Measurements from ENCODE around the gene ATP6V0C. TPM values are rescaled to one million over a fixed set of nuclear protein-coding genes. Genes with fewer than 3 reads are reported as not detected.

ATP6V0C gene
- total RNA-seq (2014; rRNA removed; shearing (Covaris generic)): 35.8 and 147 TPM in 2 replicates
- 379 and 398 TPM in 2 replicates for polyA plus RNA-seq (2015; cell fraction: cytosol; rRNA removed)
- 138 and 144 TPM in 2 replicates for polyA plus RNA-seq (2015; cell fraction: nucleus; rRNA removed)

GRCh38 chr16:2513405-2514332 is at the start of gene ATP6V0C:
Gene ATP6V0C (plus strand): TSS chr16:2513952. CDS start chr16:2514104, 152 bp downstream.
- peak; percentile 75 for DNase-seq (ENCODE audit: low read depth)

DNA sequence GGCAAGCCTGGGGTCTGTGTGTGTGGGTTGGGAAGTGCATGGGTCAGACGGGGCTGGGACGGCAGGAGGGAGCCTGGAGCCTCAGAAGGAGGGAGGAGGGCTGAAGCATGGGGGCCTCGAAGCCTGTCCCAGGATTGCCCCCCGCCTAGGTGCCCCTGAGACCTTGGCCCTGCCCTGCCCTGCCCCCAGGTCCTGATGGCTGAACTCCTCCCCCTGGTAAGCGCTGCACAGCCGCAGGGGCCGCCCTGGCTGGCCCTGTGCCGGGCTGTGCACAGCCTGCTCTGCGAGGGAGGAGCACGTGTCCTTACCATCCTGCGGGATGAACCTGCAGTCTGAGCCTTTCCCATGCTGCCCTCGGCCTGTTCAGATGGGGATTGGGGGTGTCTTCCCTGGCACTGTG is 49.4 kb upstream of the ATP6V0C start:
- no peak for DNase-seq (ENCODE audit: low read depth)

- DNase-seq (ENCODE audit: low read depth): no peak
Measured at GRCh38 chr16:2465653-2466415, 47.9 kb upstream of the ATP6V0C start.

GRCh38 chr16:2466667-2467527 is 46.9 kb upstream of the ATP6V0C start:
- DNase-seq (ENCODE audit: low read depth): no peak

DNA sequence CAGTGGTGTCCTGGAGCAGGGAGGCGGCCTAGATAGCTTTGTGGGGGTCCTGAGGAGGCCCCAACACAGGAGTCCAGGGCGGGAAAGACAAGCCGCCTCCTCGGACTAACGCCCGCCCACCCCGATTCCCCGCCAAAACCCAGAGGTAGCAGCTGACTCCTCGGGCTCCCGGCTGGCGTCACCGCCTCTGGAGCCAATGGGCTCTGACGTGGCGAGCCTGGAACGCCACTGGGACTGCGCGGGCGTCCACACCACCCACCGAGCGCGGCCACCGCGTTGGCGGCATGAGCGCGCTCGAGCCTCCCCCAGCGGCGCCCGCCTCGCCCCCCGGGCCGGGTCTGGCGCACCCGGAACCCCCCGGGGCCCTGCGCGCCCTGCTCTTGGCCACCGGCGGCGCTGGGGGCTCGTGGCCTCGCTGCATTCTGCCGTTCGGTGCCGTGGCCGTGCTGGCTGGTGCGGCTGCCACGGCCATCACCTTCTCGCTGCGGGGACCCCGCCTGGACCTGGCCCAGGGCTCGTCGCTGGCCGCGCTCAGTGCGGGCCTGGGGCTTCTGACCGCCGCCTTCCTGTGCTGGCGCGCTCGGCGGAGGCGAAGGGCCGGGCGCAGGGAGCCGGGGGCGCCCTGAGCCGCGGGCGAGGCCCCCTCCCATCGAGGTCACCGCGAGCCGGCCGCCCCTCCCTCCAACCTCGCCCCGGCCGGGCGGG is 46.1 kb upstream of the ATP6V0C start:
- peak; percentile 54 for DNase-seq (ENCODE audit: low read depth)

DNA sequence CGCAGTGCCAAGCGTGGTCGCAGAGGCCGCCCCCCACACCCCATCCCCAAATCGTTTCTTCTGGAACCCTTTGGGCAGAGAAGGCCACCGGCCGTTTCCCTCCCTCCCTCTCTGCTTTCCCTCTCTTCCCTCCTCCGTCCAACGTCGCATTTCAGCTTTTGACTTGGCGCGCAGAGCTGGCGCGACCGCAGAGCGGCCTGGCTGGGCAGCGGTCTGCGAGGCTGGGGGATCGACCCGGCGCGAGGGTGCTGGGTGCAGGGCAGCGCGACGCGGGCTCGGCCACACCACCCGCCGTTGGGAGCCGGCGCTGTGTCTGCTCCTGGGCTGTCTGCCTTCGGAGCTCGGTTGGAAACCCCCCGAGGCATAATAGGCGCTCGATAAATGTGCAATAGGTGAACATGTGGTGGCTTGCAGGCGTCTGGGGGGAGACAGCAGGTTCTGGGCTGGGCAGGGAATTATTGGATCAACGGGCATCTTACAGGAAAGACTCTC is 45.5 kb upstream of the ATP6V0C start:
- DNase-seq (ENCODE audit: low read depth): no peak

DNA sequence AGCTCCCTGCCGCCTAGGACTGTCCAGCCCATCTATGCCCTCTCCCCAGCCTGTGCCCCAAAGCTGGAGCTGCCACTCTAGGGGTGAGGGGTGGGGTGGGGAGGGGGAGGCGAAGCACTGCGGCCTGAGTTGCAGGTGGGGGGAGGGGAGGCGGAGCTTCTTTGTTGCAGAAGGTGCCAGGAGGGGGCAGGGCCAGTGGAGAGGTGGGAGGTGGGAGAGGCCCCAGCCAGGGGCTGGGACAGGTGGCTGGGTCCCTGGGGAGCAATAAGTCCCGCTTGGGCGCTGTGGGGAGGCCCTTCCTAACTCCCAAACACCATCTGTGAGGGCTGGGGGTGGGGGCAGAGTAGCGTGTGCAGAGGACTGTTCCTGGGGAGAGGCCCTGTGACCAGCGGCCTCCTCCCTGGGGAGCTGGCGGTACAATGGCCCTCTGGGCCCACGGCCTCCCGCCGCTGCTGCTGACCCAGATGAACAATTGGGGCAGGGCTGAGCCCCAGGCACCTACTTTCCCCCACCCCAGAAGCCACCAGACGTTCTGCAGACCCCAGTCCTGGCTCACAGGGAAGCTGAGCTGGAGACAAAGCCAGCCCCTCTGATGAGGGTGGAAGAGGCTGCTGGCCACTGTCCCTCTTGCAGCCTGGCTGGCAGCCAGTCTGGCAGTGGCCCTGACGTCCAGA is 44.9 kb upstream of the ATP6V0C start:
- no peak for DNase-seq (ENCODE audit: low read depth)

- DNase-seq (ENCODE audit: low read depth): no peak
Measured at GRCh38 chr16:2469399-2470233, 44.1 kb upstream of the ATP6V0C start.

GRCh38 chr16:2470234-2470601 is 43.5 kb upstream of the ATP6V0C start:
- no peak for DNase-seq (ENCODE audit: low read depth)

DNA sequence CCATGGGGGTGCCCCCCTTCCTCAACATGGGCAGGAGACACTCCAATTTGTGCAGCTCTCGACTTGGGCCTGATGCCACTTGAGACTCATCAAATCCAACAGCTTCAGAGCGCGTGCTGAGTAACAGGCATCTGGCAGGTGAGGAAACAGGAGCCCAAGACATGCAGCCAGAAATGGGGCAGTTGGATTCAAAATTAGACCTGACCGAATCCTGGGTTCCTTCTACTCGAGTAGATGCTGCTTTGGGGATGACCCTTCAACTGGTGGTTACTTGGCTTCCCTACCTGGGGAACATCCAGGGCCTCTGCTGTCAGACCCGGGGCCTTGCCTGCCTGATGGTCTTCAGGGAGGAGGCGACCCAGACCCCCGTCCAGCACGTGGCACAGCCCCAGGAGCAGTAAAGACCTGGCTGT is 43.1 kb upstream of the ATP6V0C start:
- no peak for DNase-seq (ENCODE audit: low read depth)

GRCh38 chr16:2471016-2471652 is 42.6 kb upstream of the ATP6V0C start, which contains the start of gene NTN3:
Gene NTN3 (plus strand): TSS chr16:2471297. CDS start chr16:2471702, 405 bp downstream.
- DNase-seq (ENCODE audit: low read depth): no peak

DNA sequence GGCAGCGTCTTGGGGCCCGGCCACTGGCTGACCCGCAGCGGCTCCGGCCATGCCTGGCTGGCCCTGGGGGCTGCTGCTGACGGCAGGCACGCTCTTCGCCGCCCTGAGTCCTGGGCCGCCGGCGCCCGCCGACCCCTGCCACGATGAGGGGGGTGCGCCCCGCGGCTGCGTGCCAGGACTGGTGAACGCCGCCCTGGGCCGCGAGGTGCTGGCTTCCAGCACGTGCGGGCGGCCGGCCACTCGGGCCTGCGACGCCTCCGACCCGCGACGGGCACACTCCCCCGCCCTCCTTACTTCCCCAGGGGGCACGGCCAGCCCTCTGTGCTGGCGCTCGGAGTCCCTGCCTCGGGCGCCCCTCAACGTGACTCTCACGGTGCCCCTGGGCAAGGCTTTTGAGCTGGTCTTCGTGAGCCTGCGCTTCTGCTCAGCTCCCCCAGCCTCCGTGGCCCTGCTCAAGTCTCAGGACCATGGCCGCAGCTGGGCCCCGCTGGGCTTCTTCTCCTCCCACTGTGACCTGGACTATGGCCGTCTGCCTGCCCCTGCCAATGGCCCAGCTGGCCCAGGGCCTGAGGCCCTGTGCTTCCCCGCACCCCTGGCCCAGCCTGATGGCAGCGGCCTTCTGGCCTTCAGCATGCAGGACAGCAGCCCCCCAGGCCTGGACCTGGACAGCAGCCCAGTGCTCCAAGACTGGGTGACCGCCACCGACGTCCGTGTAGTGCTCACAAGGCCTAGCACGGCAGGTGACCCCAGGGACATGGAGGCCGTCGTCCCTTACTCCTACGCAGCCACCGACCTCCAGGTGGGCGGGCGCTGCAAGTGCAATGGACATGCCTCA is 41.9 kb upstream of the ATP6V0C start:
- DNase-seq (ENCODE audit: low read depth): no peak

- no peak for DNase-seq (ENCODE audit: low read depth)
Measured at GRCh38 chr16:2472488-2472864, 41.3 kb upstream of the ATP6V0C start.

DNA sequence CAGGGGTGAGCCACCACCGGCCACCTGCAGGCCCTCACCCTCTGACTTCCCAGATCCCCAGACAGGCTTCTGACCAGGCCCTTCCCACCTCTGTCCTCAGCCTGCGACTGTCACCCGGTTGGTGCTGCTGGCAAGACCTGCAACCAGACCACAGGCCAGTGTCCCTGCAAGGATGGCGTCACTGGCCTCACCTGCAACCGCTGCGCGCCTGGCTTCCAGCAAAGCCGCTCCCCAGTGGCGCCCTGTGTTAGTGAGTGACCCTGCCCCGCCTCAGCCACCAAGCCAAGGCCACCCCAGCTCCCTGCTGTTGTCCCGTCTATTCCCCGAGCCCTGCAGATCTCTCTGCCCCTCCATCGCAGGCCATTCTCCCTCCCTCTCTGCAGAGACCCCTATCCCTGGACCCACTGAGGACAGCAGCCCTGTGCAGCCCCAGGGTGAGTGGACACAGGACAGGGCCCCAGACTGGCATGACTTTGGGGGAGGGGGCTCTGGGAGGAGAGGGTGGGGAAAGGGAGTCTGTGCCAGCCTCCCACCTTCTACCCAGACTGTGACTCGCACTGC is 40.8 kb upstream of the ATP6V0C start:
- DNase-seq (ENCODE audit: low read depth): no peak

DNA sequence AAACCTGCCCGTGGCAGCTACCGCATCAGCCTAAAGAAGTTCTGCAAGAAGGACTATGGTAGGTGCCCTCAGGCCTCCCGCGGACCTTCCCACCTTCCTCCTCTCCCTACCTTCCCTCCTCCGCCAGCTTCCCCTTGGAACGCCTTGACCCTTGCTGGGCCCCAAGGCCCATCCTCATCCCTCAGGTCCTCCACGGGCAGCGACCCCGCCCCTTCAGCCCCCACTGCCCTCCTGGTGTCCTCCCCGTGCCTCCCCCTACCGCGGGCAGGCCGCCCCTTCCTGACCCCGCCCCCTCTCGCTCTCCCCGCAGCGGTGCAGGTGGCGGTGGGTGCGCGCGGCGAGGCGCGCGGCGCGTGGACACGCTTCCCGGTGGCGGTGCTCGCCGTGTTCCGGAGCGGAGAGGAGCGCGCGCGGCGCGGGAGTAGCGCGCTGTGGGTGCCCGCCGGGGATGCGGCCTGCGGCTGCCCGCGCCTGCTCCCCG is 40.3 kb upstream of the ATP6V0C start:
- DNase-seq (ENCODE audit: low read depth): no peak

DNA sequence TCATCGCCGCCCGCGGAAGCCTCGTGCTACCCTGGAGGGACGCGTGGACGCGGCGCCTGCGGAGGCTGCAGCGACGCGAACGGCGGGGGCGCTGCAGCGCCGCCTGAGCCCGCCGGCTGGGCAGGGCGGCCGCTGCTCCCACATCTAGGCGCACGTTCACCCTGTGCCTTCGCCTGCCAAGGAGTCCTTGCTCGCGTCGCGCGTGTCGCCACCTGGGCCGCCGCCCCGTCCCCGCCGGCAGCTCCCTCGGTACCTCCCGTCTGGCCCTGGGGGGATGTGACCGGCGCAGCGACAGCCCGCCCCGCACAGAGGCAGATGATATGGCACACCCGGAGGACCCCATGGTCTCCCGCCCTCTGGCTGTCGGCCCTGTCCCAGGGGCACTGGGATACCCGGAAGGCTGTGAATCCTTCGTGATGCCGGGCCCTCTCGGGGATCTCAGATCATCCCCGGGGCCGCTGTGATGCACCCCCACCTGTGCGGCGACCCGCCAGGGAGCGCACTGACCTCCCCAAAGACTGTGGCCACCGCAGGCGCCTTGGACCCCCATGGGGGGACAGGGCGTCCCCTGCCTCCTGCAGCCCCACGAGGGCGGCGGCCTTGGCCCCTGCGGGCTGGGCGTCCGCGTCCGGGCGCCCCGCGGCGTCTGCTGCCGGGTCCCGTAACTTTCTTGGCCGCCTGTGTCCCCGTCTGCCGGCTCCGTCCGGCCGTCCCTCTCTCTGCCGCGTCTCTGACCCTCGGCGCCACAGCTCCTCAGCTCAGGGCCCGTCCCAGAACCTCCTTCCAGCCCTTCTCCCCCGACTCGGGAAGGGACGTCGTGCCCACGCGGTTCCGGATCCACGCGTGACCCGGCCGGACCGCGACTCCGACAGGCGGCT is 39.5 kb upstream of the ATP6V0C start:
- DNase-seq (ENCODE audit: low read depth): no peak
